Body of pancreas (tissue), 4 donors: Measurements from ENCODE around the gene MRPS25.

ENCODE experiments used
- CTCF ChIP-seq, 7 experiments: fragments of 450-650 bp in 4 of 7; fragments of 200-600 bp in 3 of 7; sonication (generic) in 3 of 7; IDR thresholded peaks; one replicate each; pipeline ENCODE4 v1.5.1; 2016 to 2019; ENCODE audit warnings: antibody characterized with exemption in 7 of 7
- POLR2A ChIP-seq, 3 donors: fragments of 450-650 bp; IDR thresholded peaks; one replicate each; pipeline ENCODE4 v1.6.1; 2016; ENCODE audit warnings: antibody characterized with exemption in 3 of 3, mild to moderate bottlenecking in 2 of 3

GRCh38 chr3:15055019-15055557, 10.0 kb downstream of the MRPS25 start:
- TF ChIP-seq CTCF (IDR thresholded peaks at IDR 0.05) (no peak), POLR2A (IDR thresholded peaks at IDR 0.05) (no peak)
